ENCODE results near the gene KCNJ9. TPM values are rescaled to one million over a fixed set of nuclear protein-coding genes. Genes with fewer than 3 reads are reported as not detected.
A peak's percentile ranks its signal among the peaks of the same experiment; 100 is the strongest.

Gene KCNJ9
- total and polyA plus RNA-seq, 2 experiments from 2014 or later, result 0.24 to 0.34 TPM

DNA sequence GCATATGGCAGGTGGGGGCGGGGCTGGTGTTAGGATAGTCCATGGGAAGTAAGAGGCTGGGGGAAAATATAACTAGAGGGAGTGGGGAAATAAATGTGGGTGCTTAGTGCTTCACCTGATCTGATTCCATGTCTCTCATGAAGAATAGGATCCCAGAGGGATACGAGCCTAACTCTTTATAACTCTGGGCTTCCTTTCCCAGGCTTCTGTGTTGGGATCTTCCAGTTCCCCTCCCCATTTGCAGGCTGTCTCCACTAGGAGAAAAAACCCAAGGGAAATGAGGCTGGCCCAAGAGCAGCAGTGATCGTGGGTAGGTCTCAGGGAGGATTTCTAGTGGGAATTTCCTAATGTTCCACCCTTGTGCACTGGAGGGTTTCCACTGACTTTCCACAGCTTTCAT is 1.6 kb downstream of the KCNJ9 start:
- Histone ChIP-seq H3K4me2 (no peak overlapping the region), H4K20me1 (replicated peaks; ENCODE audit: insufficient read depth) (no peaks in the 10 kb centered on the region; the same call in 1 of the 2 replicates), H3K9me2 (ENCODE audit: insufficient read depth) (no peaks in the 10 kb centered on the region), H3K79me2 (replicated peaks; ENCODE audit: insufficient read depth) (no peaks in the 10 kb centered on the region), H3K36me3 (ENCODE audit: insufficient read depth) (no peaks in the 10 kb centered on the region), H3K27me3 (ENCODE audit: insufficient read depth) (peaks cover 55% of the 10 kb centered on the region), H3K27ac (ENCODE audit: low read depth) (no peak overlapping the region), H3K4me3 (no peak overlapping the region), H3K4me1 (ENCODE audit: insufficient read depth) (no peaks in the 10 kb centered on the region), H3F3A (replicated peaks; ENCODE audit: low read depth) (peaks cover 5% of the 10 kb centered on the region), H2AFZ (no peak overlapping the region)
- ATAC-seq (no peak), DNase-seq (ENCODE audit: low spot score) (no peak)
- Mint-ChIP-seq H3K9me3 (no peaks in the 10 kb centered on the region; the same call in 2 of the 3 replicates), H3K27me3 (ENCODE audit: insufficient read depth, low read depth, poor library complexity) (peaks cover 44% of the 10 kb centered on the region), H3K27ac (no peak overlapping the region), H3K4me3 (0 out of 3 replicates have a peak overlapping the region, but pooled peaks have one; percentile 33), H3K36me3 (ENCODE audit: low read depth) (peaks cover 12% of the 10 kb centered on the region), H3K4me1 (peaks cover 17% of the 10 kb centered on the region)
- TF ChIP-seq POLR2AphosphoS5 (IDR thresholded peaks at IDR 0.05; ENCODE audit: low read depth), result no peak
- TF ChIP-seq REST (IDR thresholded peaks at IDR 0.05; ENCODE audit: unreplicated experiment), result no peak
- TF ChIP-seq EZH2phosphoT487 (IDR thresholded peaks at IDR 0.05; ENCODE audit: unreplicated experiment), result no peak
- no peak for TF ChIP-seq NANOG (IDR thresholded peaks at IDR 0.05; ENCODE audit: borderline replicate concordance)
- TF ChIP-seq, protein P1, sequence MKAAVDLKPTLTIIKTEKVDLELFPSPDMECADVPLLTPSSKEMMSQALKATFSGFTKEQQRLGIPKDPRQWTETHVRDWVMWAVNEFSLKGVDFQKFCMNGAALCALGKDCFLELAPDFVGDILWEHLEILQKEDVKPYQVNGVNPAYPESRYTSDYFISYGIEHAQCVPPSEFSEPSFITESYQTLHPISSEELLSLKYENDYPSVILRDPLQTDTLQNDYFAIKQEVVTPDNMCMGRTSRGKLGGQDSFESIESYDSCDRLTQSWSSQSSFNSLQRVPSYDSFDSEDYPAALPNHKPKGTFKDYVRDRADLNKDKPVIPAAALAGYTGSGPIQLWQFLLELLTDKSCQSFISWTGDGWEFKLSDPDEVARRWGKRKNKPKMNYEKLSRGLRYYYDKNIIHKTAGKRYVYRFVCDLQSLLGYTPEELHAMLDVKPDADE (IDR thresholded peaks at IDR 0.05), result no peak
- no peak for TF ChIP-seq STAT1 (IDR thresholded peaks at IDR 0.05; ENCODE audit: unreplicated experiment)
- TF ChIP-seq ZNF331 (CRISPR knock-in tag; IDR thresholded peaks at IDR 0.05; ENCODE audit: low read depth), result no peak
- TF ChIP-seq JUNB (IDR thresholded peaks at IDR 0.05; ENCODE audit: unreplicated experiment), result no peak
- TF ChIP-seq CREB1 (CRISPR knock-in tag; IDR thresholded peaks at IDR 0.05; ENCODE audit: low read depth), result no peak

DNA sequence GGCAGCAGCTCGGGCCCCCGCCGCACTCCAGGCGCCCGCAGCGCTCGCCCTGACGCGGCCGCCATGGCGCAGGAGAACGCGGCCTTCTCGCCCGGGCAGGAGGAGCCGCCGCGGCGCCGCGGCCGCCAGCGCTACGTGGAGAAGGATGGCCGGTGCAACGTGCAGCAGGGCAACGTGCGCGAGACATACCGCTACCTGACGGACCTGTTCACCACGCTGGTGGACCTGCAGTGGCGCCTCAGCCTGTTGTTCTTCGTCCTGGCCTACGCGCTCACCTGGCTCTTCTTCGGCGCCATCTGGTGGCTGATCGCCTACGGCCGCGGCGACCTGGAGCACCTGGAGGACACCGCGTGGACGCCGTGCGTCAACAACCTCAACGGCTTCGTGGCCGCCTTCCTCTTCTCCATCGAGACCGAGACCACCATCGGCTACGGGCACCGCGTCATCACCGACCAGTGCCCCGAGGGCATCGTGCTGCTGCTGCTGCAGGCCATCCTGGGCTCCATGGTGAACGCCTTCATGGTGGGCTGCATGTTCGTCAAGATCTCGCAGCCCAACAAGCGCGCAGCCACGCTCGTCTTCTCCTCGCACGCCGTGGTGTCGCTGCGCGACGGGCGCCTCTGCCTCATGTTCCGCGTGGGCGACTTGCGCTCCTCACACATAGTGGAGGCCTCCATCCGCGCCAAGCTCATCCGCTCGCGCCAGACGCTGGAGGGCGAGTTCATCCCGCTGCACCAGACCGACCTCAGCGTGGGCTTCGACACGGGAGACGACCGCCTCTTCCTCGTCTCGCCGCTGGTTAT is 2.8 kb downstream of the KCNJ9 start:
- H3K4me1 ChIP-seq (ENCODE audit: insufficient read depth), result no peaks in the 10 kb centered on the region
- ATAC-seq (peak; percentile 80), DNase-seq (ENCODE audit: low spot score) (peak; percentile 95)
- H3K36me3 ChIP-seq (ENCODE audit: insufficient read depth), result no peaks in the 10 kb centered on the region
- Mint-ChIP-seq H3K9me3 (no peaks in the 10 kb centered on the region; the same call in 2 of the 3 replicates), H3K4me1 (peaks cover 17% of the 10 kb centered on the region), H3K27me3 (ENCODE audit: insufficient read depth, low read depth, poor library complexity) (peaks cover 44% of the 10 kb centered on the region), H3K36me3 (ENCODE audit: low read depth) (peaks cover 12% of the 10 kb centered on the region), H3K27ac (no peak overlapping the region), H3K4me3 (peak overlapping the region; percentile 35)
- peak overlapping the region; percentile 57 for H3K4me3 ChIP-seq
- H4K20me1 ChIP-seq (replicated peaks; ENCODE audit: insufficient read depth), result no peaks in the 10 kb centered on the region; the same call in 1 of the 2 replicates
- H3K9me2 ChIP-seq (ENCODE audit: insufficient read depth), result no peaks in the 10 kb centered on the region
- peaks cover 55% of the 10 kb centered on the region for H3K27me3 ChIP-seq (ENCODE audit: insufficient read depth)
- H2AFZ ChIP-seq, result peak overlapping the region; percentile 83; the same call in 1 of the 2 replicates
- no peak overlapping the region for H3K27ac ChIP-seq (ENCODE audit: low read depth)
- peaks cover 5% of the 10 kb centered on the region for H3F3A ChIP-seq (replicated peaks; ENCODE audit: low read depth)
- H3K79me2 ChIP-seq (replicated peaks; ENCODE audit: insufficient read depth), result no peaks in the 10 kb centered on the region
- H3K4me2 ChIP-seq, result peak overlapping the region; percentile 79
- TF ChIP-seq ZNF462 (CRISPR knock-in tag; IDR thresholded peaks at IDR 0.05) (peak; percentile 60; the same call in 1 of the 2 replicates), CREB1 (CRISPR knock-in tag; IDR thresholded peaks at IDR 0.05; ENCODE audit: low read depth) (peak; percentile 76)
